Measurements from ENCODE around the gene CREB3L2.
"Not testable (repeated sequence)": the region's sequence is repeated elsewhere in the genome, so short reads cannot be mapped to it uniquely, and the experiment has no call there.

The CREB3L2 gene

DNA sequence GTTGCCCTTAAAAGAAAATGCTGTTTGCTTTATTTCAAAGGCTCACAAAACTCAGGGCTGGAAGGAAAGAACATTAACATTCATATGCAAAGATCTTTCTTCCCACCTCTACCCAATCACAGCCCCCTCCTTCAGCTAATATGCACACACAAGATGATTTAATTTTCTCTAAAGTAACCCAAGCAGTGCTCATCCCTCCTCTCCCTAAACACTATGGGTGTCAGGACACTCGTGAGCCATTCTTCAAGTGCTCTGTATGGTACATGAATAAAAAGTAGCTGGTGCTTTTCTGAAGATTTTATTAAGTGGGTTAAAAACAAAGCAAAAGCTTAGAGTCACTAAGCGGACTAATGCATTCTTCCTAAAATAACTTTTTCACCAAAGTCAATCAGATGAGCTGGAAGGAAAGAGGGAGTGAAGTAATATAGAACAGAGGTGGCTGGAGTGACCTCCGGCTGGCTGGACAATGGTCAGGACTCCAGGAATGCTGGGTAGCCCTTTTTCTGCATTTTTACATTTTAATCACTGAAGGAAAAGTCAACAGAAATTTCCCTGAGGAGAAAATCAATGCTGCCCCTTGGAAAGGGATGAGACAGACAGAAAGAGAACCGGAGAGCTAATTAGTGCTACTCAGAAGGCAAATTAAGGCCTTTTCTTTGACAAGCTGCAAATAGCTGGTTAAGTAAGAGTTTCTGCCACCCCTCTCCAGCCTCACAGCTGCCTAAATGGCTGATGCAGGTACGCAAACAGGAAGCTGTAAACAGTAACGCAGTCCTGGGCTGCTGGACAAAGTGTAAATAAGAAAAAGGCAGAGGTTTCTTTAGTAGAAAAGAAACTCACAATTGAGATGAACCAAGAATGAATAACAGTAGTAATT is 161.7 kb downstream of the CREB3L2 start:
- no peak overlapping the region for H3K27ac ChIP-seq
- TF ChIP-seq ZFX (IDR thresholded peaks at IDR 0.05), result no peak
- TF ChIP-seq, protein P1, sequence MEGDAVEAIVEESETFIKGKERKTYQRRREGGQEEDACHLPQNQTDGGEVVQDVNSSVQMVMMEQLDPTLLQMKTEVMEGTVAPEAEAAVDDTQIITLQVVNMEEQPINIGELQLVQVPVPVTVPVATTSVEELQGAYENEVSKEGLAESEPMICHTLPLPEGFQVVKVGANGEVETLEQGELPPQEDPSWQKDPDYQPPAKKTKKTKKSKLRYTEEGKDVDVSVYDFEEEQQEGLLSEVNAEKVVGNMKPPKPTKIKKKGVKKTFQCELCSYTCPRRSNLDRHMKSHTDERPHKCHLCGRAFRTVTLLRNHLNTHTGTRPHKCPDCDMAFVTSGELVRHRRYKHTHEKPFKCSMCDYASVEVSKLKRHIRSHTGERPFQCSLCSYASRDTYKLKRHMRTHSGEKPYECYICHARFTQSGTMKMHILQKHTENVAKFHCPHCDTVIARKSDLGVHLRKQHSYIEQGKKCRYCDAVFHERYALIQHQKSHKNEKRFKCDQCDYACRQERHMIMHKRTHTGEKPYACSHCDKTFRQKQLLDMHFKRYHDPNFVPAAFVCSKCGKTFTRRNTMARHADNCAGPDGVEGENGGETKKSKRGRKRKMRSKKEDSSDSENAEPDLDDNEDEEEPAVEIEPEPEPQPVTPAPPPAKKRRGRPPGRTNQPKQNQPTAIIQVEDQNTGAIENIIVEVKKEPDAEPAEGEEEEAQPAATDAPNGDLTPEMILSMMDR (conservative IDR thresholded peaks at IDR 0.05), result no peak

DNA sequence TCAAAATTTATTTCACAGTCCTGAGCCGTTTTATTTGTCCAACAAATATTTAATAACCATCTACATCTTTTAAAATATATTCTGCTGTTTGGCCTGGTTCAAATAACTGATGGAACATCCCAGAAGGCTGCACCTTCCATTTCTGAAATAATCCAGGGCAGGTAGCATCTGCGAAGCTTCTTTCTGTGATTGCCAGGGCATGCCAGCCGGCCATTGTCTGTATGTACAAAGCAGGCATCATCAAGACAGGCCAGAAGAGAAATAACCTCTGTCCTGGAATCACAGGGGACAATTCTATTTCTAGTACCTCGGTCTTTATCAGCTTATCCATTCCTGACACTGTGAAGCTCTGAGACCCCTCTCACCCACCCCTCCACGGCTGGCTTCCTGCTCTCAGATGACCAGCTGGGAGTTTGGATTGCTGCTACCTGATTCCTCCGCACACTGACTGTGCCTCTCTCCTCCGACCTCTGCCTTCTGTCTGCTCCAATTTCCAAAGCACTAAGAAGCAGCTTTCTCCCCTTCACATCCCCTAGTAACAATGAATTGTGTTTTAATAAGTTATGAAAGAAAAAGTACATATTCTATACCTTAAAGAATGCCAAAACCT is 163.1 kb downstream of the CREB3L2 start:
- no peak overlapping the region for H3K27ac ChIP-seq
- TF ChIP-seq ZFX (IDR thresholded peaks at IDR 0.05), result no peak
- TF ChIP-seq, protein P1 (conservative IDR thresholded peaks at IDR 0.05), result no peak

DNA sequence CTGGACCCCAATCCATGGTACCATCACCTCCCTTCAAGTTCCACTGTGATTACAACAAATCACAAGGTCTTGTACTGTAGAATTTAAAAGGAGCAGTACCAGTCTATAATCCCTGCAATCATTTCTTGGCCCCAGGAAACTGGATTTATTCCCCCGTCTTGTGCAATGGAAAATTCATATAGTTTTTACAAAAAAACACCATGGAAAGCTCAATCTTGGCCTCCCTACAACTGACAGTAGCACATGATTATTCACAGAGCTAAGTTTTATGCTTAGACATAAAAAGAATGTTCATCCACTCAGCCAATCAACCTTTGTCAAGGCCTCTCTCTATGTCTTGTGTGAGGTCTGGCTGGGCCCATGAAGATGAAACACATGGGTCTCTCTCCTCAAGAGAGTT is 165.3 kb downstream of the CREB3L2 start:
- no peak overlapping the region for H3K27ac ChIP-seq
- TF ChIP-seq ZFX (IDR thresholded peaks at IDR 0.05), result no peak
- TF ChIP-seq, protein P1 (conservative IDR thresholded peaks at IDR 0.05), result no peak

DNA sequence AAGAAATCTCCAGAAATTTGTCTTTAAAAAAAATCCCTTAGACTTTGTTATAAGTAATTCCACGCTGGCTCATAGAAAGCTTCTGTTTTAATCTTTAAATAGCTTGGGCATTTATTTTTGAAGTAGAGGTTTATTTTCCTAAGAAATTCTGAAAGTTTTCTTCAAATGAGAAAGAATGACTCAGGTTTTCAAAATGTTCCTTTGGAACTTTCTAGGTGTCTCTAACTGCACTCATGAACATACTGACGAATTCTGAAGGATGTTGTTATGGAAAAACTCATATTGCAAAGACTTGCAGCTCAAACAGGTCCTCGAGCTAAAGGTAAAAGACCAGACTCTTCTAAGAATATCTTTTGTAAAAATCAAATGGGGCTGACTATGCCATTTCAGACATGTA is 165.8 kb downstream of the CREB3L2 start:
- H3K27ac ChIP-seq, result no peak overlapping the region
- TF ChIP-seq, protein P1 (conservative IDR thresholded peaks at IDR 0.05), result no peak
- TF ChIP-seq ZFX (IDR thresholded peaks at IDR 0.05), result no peak

DNA sequence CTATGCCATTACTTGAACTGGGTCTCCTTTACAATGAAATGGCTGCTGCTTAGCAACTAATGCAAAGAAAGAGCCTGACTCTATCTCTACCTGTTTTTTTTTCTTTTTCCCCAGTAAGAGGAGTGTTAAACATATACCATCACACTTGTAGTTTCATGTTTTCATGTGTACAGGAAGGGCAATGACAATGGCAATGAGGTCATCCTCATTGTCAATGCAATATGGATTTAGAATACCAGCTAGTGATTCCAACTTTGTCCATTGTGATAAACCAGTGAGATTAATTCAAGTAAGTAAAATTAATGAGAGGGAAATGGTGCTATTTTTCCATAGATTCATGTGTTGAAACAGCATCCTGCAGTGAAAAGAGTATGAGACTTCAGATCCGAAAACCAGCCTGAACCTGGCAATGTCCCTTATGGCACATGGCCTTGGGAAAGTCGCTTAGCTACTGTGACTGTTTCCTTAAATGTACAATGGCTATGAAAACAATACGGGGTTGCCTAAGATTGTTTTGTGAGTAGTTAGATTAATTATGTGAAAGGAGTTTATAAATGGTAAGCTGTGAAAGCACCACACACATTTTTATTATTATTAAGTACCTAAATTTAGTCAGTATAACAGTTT is 166.3 kb downstream of the CREB3L2 start:
- no peak overlapping the region for H3K27ac ChIP-seq
- TF ChIP-seq, protein P1 (conservative IDR thresholded peaks at IDR 0.05), result no peak
- no peak for TF ChIP-seq ZFX (IDR thresholded peaks at IDR 0.05)

DNA sequence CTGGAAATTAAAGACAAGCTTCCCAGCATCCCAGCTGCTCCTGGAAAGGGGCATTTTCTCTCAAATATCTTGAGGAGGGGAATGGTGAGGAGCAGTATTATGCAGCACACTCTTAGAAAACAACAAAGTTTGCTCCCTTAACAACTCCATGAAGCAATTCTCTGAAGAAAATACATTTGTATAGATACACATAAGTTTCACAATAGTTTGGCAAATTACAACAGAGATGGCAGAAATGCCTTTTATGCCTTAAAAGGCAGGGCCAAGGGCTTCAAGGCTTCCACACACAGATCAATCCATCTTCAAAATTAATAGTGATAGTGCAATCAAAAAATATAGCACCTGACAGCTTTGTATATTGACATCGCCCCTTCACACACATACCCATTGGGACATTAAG is 167.3 kb downstream of the CREB3L2 start:
- no peak for TF ChIP-seq ZFX (IDR thresholded peaks at IDR 0.05)
- TF ChIP-seq, protein P1 (conservative IDR thresholded peaks at IDR 0.05), result no peak
- H3K27ac ChIP-seq, result no peak overlapping the region

DNA sequence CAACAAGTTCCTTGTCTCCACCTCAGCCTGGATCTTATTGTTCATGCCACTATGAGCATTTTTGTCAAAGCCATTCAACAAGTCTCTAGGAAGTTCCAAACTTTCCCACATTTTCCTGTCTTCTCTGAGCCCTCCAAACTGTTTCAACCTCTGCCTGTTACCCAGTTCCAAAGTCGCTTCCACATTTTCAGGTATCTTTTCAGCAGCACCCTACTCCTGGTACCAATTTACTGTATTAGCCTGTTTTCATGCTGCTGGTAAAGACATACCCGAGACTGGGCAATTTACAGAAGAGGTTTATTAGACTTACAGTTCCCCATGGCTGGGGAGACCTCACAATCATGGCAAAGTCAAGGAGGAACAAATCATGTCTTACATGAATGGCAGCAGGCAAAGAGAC is 168.9 kb downstream of the CREB3L2 start:
- not testable (repeated sequence) for H3K27ac ChIP-seq
